Measurements from ENCODE around the gene VWCE.

DNA sequence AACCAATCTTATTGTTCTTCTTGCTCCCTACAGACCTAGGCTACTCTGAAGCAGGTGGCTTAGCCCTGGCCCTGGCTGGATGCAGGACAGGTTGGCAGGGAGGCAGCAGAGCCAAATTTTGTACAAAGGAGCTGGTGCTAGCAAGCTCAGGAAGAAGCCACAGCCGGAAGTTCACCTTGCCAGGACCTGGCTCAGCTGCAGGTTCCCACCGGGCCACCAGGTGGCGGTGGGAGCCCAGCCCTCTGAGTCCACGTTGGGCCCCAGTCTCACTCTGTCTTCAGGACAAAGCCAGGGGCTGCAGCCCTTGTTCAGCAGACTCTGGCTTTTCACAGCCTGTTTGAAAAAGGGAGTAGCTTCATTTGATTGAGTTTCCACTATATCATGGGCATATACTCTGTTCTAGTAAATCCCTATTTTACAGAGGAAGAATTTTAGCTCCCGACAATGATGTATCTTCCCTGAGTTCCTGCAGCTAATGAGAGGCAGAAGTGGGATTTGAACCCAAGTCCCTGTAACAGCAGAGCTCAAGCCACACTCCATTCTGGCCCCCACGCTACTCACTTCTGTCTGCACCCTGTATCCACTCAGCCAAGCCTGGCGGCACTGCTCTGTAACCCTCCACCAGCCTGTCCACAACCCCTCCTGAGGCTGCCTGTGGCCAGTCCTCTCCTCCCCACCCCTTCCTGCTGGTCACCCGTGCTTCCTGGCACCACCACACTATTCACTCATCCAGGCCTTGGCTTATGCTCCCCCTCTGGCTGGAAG is 41.2 kb upstream of the VWCE start:
- no peak for TF ChIP-seq SPI1 (IDR thresholded peaks at IDR 0.05; ENCODE audit: low read depth, low read length)
- TF ChIP-seq POLR2A (IDR thresholded peaks at IDR 0.05; ENCODE audit: low read depth, low read length) = no peak
- no peak for TF ChIP-seq PAX5 (IDR thresholded peaks at IDR 0.05; ENCODE audit: insufficient read depth, low read length, severe bottlenecking)
- TF ChIP-seq TAF1 (IDR thresholded peaks at IDR 0.05; ENCODE audit: low read depth, low read length) = no peak
- no peak for TF ChIP-seq POLR2AphosphoS5 (IDR thresholded peaks at IDR 0.05; ENCODE audit: low read depth, low read length)
- TF ChIP-seq POU2F2 (IDR thresholded peaks at IDR 0.05; ENCODE audit: low read depth, low read length) = no peak
